Middle frontal gyrus (tissue), 1 donor: ENCODE data around the gene ENPEP.
"Not testable (repeated sequence)": the region's sequence is repeated elsewhere in the genome, so short reads cannot be mapped to it uniquely, and the experiment has no call there.

Source experiments
- DNase-seq: peaks from one replicate; pipeline ENCODE4 v3.0.0-alpha.2; 2015; ENCODE audit warnings: low spot score; ENCODE audit errors: extremely low spot score

The ENPEP gene

GRCh38 chr4:110516106-110516922, 40.4 kb downstream of the ENPEP start:
- DNase-seq = no peak

GRCh38 chr4:110518889-110519490, 43.0 kb downstream of the ENPEP start:
- no peak for DNase-seq

- DNase-seq = no peak
These were observed 44.9 kb downstream of the ENPEP start for GRCh38 chr4:110520886-110521285.

- no peak for DNase-seq
These were observed 50.6 kb downstream of the ENPEP start for GRCh38 chr4:110526589-110526988.

- no peak for DNase-seq
These were observed 51.2 kb downstream of the ENPEP start for GRCh38 chr4:110527156-110527555.

- DNase-seq = no peak
These were observed 57.1 kb downstream of the ENPEP start for GRCh38 chr4:110532901-110533589.

- no peak for DNase-seq
These were observed 57.6 kb downstream of the ENPEP start for GRCh38 chr4:110533590-110533910.

- no peak for DNase-seq
These were observed 58.0 kb downstream of the ENPEP start for GRCh38 chr4:110533940-110534339.

GRCh38 chr4:110540581-110540980, 64.6 kb downstream of the ENPEP start:
- no peak for DNase-seq

- no peak for DNase-seq
These were observed 65.1 kb downstream of the ENPEP start for GRCh38 chr4:110540982-110541451.

GRCh38 chr4:110543577-110543976, 67.6 kb downstream of the ENPEP start:
- DNase-seq = no peak

- DNase-seq = no peak
These were observed 68.6 kb downstream of the ENPEP start for GRCh38 chr4:110544594-110544993.

- DNase-seq = no peak
These were observed 74.3 kb downstream of the ENPEP start for GRCh38 chr4:110550260-110550659.

- no peak for DNase-seq
These were observed 77.2 kb downstream of the ENPEP start for GRCh38 chr4:110553197-110553596.

GRCh38 chr4:110567214-110567613, 91.3 kb downstream of the ENPEP start:
- no peak for DNase-seq

- not testable (repeated sequence) for DNase-seq
These were observed 100.7 kb downstream of the ENPEP start for GRCh38 chr4:110576696-110577095.

GRCh38 chr4:110586131-110586850, 110.3 kb downstream of the ENPEP start:
- no peak for DNase-seq

GRCh38 chr4:110587666-110588285, 111.8 kb downstream of the ENPEP start:
- no peak for DNase-seq

- DNase-seq = no peak
These were observed 113.3 kb downstream of the ENPEP start for GRCh38 chr4:110589297-110589696.

- DNase-seq = no peak
These were observed 119.6 kb downstream of the ENPEP start for GRCh38 chr4:110595583-110595982.

- DNase-seq = no peak
These were observed 120.5 kb downstream of the ENPEP start for GRCh38 chr4:110596431-110596830.
